Heart right ventricle (tissue), 16 donors: ENCODE data around the gene CBFA2T3. TPM values are rescaled to one million over a fixed set of nuclear protein-coding genes. Genes with fewer than 3 reads are reported as not detected.

Experiments used
- ATAC-seq, 8 donors: fragments of 200-7000 bp; cut with Tn5 transposase; one replicate each; pipeline ENCODE4 v1.9.1; 2020; ENCODE audit warnings: mild to moderate bottlenecking in 8 of 8, moderate library complexity in 8 of 8, moderate number of reproducible peaks in 1 of 8
- DNase-seq, 2 donors: peaks; one replicate each; pipeline ENCODE4 v3.0.0-alpha.2; 2020
- H3K27ac ChIP-seq, 10 donors: fragments of 200-600 bp; sonication (generic) in 2 of 10; one replicate each; pipeline versions ENCODE4 v1.5.0 to v1.8.0; 2020 to 2022; ENCODE audit warnings: mild to moderate bottlenecking in 3 of 10
- H3K27me3 ChIP-seq, 7 donors: fragments of 200-600 bp; one replicate each; pipeline ENCODE4 v1.8.0; 2021 to 2022; ENCODE audit warnings: mild to moderate bottlenecking in 2 of 7
- H3K36me3 ChIP-seq, 9 donors: fragments of 200-600 bp; sonication (generic) in 1 of 9; one replicate each; pipeline versions ENCODE4 v1.5.0 to v1.8.0; 2020 to 2022; ENCODE audit warnings: mild to moderate bottlenecking in 2 of 9
- H3K4me1 ChIP-seq, 9 donors: fragments of 200-600 bp; sonication (generic) in 1 of 9; one replicate each; pipeline versions ENCODE4 v1.5.0 to v1.8.0; 2020 to 2022; ENCODE audit warnings: mild to moderate bottlenecking in 4 of 9
- H3K4me3 ChIP-seq, 10 donors: fragments of 200-600 bp; sonication (generic) in 2 of 10; one replicate each; pipeline versions ENCODE4 v1.5.0 to v1.8.0; 2020 to 2022; ENCODE audit warnings: mild to moderate bottlenecking in 7 of 10, moderate library complexity in 2 of 10
- H3K9me3 ChIP-seq, 11 donors: fragments of 200-600 bp in 10 of 11; sonication (generic) in 2 of 11; one replicate each; pipeline versions ENCODE4 v1.5.0 to v1.8.0; 2013 to 2022; ENCODE audit warnings: mild to moderate bottlenecking in 2 of 11, control low read depth in 1 of 11, moderate library complexity in 1 of 11
- WGBS, 2 donors: extraction: QIAGEN DNeasy Blood & Tissue Kit; methylation state at CpG; one replicate each; pipeline ENCODE4 v1.1.7; 2013; ENCODE audit warnings: inconsistent platforms in 1 of 2; 5-methylcytosine and 5-hydroxymethylcytosine counted together
- intact Hi-C, 10 donors: fragments of 100-400 bp; cut with DNase I; formaldehyde crosslinking; loops; one replicate each; pipeline versions ENCODE4 v1.11.1 to v1.14.2; 2022
- polyA plus RNA-seq, 2 donors: library from polyadenylated mRNA; stranded (reverse); fragments of 200-250 nt; gene quantifications; one replicate each; pipeline ENCODE4 v1.2.3, GENCODE V29; 2013
- total RNA-seq, 10 donors: library from RNA; stranded (reverse); fragmentation: NEBNext Ultra II Directional in 3 of 10; extraction: Animal tissue kit (Norgen Biotek cat#: 25700) in 3 of 10; gene quantifications; one replicate each; pipeline versions ENCODE4 v1.2.1 to v1.2.4, GENCODE V29; 2021 to 2023
- TF ChIP-seq, protein P1 (sequence below), 9 donors: fragments of 200-600 bp; sonication (generic) in 2 of 9; IDR thresholded peaks; one replicate each; pipeline versions ENCODE4 v1.5.0 to v1.8.0; 2021 to 2022; ENCODE audit warnings: antibody characterized with exemption in 9 of 9, mild to moderate bottlenecking in 5 of 9, moderate library complexity in 1 of 9
- donor health status: Arrhythmogenic right ventricular cardiomyopathy.
- donor health status: ischemic (EF 13 %, LVEDD 7.1; RV severe dilation, severe dysfunction).
- donor health status: healthy with polysubstance abuse.
- donor health status: DM: no; HTN: yes; CAD: no.
- donor health status: DM: no; HTN: no; CAD: no.
- donor health status: ischemic (EF 25% LVEDD 6.9; RV normal size, moderate dysfunction).
- donor health status: ischemic (EF 25% LVEDD 5.7; RV mildly dilated, moderate dysfunction).
- donor health status: healthy.
- donor health status: DM: yes; HTN: yes; CAD: no.
- donor health status: Ischemic cardiomyopathy.
- donor health status: ischemic (EF 35%, LVEDD 5.7; RV mildly dilated, moderate dysfunction).
- donor health status: nonischemic (EF 11% LVEDD 7.7; RV severe dilation, severe dysfunction).
- donor health status: DM: yes; HTN: yes; CAD: no.
- donor health status: PGD.
- donor health status: ischemic (EF 29% LVEDD 5.4; RV normal size, mild dysfunction).
- donor health status: nonischemic (EF 23%, LVEDD 6.1; RV moderate dilation, normal function).

Gene CBFA2T3
- total and polyA plus RNA-seq, 12 donors = 3.1 to 17.6 (median 6.1) TPM

DNA sequence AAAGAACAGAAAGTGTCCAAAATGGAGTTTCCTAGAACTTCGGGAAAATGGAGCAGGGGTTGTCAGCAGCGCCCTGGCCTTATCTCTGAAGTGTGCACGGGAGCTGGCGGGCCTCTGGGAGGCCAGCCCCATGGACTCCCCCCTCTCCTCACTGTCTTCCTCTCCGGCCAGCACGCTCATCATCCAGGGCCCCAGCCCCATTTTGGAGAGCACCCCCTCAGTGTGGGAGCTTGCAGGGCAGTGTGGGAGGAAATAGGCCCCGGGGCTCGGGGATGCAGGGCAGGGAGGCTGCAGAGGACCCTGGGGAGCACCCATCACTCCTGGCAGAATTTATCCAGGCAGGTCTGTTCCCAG is 105.7 kb downstream of the CBFA2T3 start:
- intact Hi-C loops = no loop called here
- Histone ChIP-seq H3K9me3 (no peaks in the 10 kb centered on the region), H3K4me1 (peaks cover 0 to 22% (median 10%) of the 10 kb centered on the region in 9 donors), H3K27ac (peak overlapping the region in 1 of 10 donors; percentile 47), H3K27me3 (peaks cover 0 to 26% (median 8%) of the 10 kb centered on the region in 7 donors), H3K4me3 (peak overlapping the region in 7 of 10 donors; percentile 21 to 41 (median 38)), H3K36me3 (peaks cover 0 to 9% (median 0%) of the 10 kb centered on the region in 9 donors)
- ATAC-seq (peak in 1 of 8 donors; percentile 14), DNase-seq (no peak)
- WGBS, 2 donors = 26 to 33% methylated on average over 8 of the region's 8 CpGs
- TF ChIP-seq, protein P1, sequence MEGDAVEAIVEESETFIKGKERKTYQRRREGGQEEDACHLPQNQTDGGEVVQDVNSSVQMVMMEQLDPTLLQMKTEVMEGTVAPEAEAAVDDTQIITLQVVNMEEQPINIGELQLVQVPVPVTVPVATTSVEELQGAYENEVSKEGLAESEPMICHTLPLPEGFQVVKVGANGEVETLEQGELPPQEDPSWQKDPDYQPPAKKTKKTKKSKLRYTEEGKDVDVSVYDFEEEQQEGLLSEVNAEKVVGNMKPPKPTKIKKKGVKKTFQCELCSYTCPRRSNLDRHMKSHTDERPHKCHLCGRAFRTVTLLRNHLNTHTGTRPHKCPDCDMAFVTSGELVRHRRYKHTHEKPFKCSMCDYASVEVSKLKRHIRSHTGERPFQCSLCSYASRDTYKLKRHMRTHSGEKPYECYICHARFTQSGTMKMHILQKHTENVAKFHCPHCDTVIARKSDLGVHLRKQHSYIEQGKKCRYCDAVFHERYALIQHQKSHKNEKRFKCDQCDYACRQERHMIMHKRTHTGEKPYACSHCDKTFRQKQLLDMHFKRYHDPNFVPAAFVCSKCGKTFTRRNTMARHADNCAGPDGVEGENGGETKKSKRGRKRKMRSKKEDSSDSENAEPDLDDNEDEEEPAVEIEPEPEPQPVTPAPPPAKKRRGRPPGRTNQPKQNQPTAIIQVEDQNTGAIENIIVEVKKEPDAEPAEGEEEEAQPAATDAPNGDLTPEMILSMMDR (IDR thresholded peaks at IDR 0.05) = no peak

DNA sequence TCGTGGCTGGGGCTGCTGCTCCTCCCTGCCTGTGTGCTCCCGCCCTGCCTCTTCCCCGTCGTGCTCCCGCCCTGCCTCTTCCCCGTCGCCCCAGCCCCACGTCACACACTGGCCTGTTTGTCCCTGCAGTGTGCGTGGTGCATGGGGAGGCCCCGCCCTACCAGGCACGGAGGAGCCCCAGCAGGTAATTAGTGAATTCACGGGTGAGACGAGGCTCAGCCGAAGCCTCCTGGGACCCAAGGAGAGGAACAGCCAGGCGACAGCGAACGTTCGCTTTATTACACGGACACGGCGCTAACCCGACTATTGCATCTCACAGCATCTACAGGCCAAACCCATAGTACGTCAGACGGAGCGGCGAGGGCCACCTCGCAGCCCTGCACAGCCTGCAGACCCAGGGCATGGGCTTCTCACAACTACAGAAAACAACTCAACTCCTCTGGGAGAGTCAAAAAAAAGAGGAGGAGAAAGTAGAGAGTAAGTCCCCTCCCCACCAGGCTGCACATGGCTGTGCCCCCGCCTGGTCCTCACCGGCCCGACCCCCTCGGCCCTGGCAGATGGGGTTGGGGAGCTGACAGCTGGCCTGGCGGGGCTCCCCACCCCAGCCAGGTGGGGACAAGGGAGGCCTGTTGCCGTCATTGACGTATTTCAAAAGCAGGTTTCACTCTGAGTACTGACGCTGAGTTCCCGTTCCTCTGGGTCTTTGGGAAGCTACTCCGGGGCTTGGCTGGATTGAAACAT is 106.2 kb downstream of the CBFA2T3 start:
- TF ChIP-seq, protein P1 (IDR thresholded peaks at IDR 0.05) = no peak
- H3K9me3 ChIP-seq = no peaks in the 10 kb centered on the region
- peak in 6 of 8 donors; percentile 13 to 67 (median 24) for ATAC-seq
- peaks cover 0 to 22% (median 10%) of the 10 kb centered on the region in 9 donors for H3K4me1 ChIP-seq
- peaks cover 0 to 26% (median 8%) of the 10 kb centered on the region in 7 donors for H3K27me3 ChIP-seq
- 41 to 44% methylated on average over 37 of the region's 37 CpGs for WGBS, 2 donors
- H3K27ac ChIP-seq = peak overlapping the region in 2 of 10 donors; percentile 47 to 52
- intact Hi-C loops = no loop called here
- H3K4me3 ChIP-seq = peak overlapping the region in 8 of 10 donors; percentile 5 to 41 (median 35)
- H3K36me3 ChIP-seq = peaks cover 0 to 3% (median 0%) of the 10 kb centered on the region in 9 donors
- DNase-seq = no peak

DNA sequence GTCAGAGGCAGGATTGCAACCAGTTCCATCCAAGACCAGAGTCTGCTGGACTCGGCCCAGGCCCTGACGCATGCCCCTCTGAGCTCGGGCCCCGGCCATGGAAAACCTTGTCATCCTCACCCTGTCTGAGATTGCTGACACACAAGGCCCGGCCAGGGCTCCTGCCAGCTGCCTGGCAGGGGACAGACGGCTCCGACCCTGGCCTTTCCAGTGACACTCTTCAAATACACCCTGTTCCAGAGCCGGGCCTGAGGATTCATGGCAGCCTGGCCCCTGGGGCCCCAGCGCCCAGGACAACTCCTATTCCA is 107.4 kb downstream of the CBFA2T3 start:
- WGBS, 2 donors = 65 to 78% methylated on average over 9 of the region's 9 CpGs
- intact Hi-C loops = no loop called here
- H3K4me1 ChIP-seq = peaks cover 0 to 22% (median 10%) of the 10 kb centered on the region in 9 donors

DNA sequence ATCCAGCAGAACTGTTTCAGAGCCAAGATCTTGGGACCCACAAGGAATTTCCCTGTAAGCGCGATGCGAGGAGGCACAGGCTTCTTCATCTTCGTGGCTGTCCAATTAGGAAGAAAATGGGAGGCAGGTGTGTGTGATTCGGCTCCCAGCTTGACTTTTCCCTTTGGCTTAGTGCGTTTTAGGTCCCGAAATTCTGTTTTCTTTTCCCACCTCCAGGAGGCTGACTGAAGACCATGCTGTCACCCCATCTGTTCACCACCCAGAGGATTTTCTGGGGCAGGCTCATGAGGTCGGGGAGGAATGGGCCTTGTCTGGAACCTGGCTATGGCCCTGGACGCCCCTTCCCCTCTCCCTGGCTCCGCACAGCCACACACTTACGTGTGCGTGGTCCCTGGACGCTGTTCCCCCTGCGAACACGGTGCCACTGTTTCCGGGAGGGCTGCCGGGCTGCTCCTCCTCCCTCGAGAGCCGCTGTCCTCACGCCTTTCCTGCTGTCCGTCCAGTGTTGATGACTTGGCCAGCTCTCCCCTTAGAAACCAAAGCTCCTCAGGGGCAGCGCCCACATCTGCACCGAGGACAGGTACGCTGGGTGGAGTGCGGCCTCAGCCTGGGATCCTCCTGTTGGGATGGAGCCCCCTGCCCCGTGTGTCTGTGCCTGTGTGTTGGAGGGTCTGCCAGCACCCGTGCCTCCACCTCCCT is 107.9 kb downstream of the CBFA2T3 start:
- Histone ChIP-seq H3K27ac (peak overlapping the region in 2 of 10 donors; percentile 13 to 44), H3K4me1 (peaks cover 0 to 22% (median 10%) of the 10 kb centered on the region in 9 donors), H3K27me3 (peaks cover 0 to 26% (median 8%) of the 10 kb centered on the region in 7 donors), H3K36me3 (no peaks in the 10 kb centered on the region), H3K4me3 (no peak overlapping the region), H3K9me3 (no peaks in the 10 kb centered on the region)
- ATAC-seq (peak in 2 of 8 donors; percentile 3 to 21), DNase-seq (no peak)
- 80% methylated on average over 27 of the region's 27 CpGs for WGBS, 2 donors
- TF ChIP-seq, protein P1 (IDR thresholded peaks at IDR 0.05) = no peak
- intact Hi-C loops = no loop called here

More for the DNA sequence above, 107.4 kb downstream of the CBFA2T3 start:
- peak; percentile 31 to 92 (median 78) for ATAC-seq
- H3K4me3 ChIP-seq = no peak overlapping the region
- H3K27me3 ChIP-seq = peaks cover 0 to 26% (median 8%) of the 10 kb centered on the region in 7 donors
- TF ChIP-seq, protein P1 (IDR thresholded peaks at IDR 0.05) = no peak
- H3K27ac ChIP-seq = peak overlapping the region in 7 of 10 donors; percentile 19 to 64 (median 52)
- no peaks in the 10 kb centered on the region for H3K9me3 ChIP-seq
- DNase-seq = peak; percentile 60 to 79
- no peaks in the 10 kb centered on the region for H3K36me3 ChIP-seq
